GM21390 (cell line): ENCODE data around the gene TPD52L2.

Source experiments
- ATAC-seq: cut with Tn5 transposase; IDR thresholded peaks from one replicate; pipeline ENCODE4 v1.9.1; 2021; ENCODE audit not compliant: unreplicated experiment

Gene TPD52L2

GRCh38 chr20:63930971-63931553 lies 66.0 kb downstream of the TPD52L2 start:
- no peak for ATAC-seq

GRCh38 chr20:63931735-63932134 lies 66.7 kb downstream of the TPD52L2 start:
- ATAC-seq, result no peak

- no peak for ATAC-seq
Observed at GRCh38 chr20:63932606-63933160, 67.6 kb downstream of the TPD52L2 start.

- no peak for ATAC-seq
Observed at GRCh38 chr20:63933646-63934045, 68.6 kb downstream of the TPD52L2 start.

- no peak for ATAC-seq
Observed at GRCh38 chr20:63934271-63935068, 69.4 kb downstream of the TPD52L2 start.

GRCh38 chr20:63935447-63935846 lies 70.4 kb downstream of the TPD52L2 start:
- no peak for ATAC-seq

- no peak for ATAC-seq
Observed at GRCh38 chr20:63937596-63937995, 72.5 kb downstream of the TPD52L2 start.

- no peak for ATAC-seq
Observed at GRCh38 chr20:63939061-63939935, 74.2 kb downstream of the TPD52L2 start.

- no peak for ATAC-seq
Observed at GRCh38 chr20:63940071-63940471, 75.0 kb downstream of the TPD52L2 start.

GRCh38 chr20:63940472-63941266 lies 75.6 kb downstream of the TPD52L2 start:
- ATAC-seq, result no peak
